Suprapubic skin (tissue), 3 donors: ENCODE measurements around the gene MEIOC.

Source experiments
- POLR2A ChIP-seq, 2 donors: fragments of 450-650 bp; IDR thresholded peaks; one replicate each; pipeline ENCODE4 v1.6.1; 2017; ENCODE audit warnings: antibody characterized with exemption in 2 of 2, mild to moderate bottlenecking in 2 of 2, moderate library complexity in 2 of 2
- TF ChIP-seq, protein P1 (sequence below), 2 donors: fragments of 200-600 bp in 1 of 2; fragments of 450-650 bp in 1 of 2; sonication (generic) in 1 of 2; IDR thresholded peaks; one replicate each; pipeline ENCODE4 v1.5.1; 2016 to 2019; ENCODE audit warnings: antibody characterized with exemption in 2 of 2, mild to moderate bottlenecking in 1 of 2, moderate library complexity in 1 of 2

DNA sequence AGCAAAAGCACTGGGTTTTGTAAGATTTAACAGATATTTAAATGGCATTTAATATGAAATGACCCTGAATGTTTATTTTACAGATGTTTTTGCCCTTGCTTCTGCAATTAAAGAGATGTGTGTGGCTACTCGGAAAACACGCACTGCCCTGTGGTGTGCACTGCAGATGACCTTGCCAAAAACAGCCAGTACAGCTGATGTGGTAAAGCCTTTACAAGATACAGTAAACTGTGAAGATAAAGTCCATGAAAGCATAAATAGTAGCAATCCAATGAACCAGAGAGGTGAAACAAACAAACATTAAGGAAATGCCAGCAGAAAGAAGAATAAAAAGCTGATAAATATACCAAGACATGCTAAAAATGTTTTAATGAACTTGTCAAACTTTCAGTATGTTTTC is 17.6 kb downstream of the MEIOC start:
- TF ChIP-seq, protein P1, sequence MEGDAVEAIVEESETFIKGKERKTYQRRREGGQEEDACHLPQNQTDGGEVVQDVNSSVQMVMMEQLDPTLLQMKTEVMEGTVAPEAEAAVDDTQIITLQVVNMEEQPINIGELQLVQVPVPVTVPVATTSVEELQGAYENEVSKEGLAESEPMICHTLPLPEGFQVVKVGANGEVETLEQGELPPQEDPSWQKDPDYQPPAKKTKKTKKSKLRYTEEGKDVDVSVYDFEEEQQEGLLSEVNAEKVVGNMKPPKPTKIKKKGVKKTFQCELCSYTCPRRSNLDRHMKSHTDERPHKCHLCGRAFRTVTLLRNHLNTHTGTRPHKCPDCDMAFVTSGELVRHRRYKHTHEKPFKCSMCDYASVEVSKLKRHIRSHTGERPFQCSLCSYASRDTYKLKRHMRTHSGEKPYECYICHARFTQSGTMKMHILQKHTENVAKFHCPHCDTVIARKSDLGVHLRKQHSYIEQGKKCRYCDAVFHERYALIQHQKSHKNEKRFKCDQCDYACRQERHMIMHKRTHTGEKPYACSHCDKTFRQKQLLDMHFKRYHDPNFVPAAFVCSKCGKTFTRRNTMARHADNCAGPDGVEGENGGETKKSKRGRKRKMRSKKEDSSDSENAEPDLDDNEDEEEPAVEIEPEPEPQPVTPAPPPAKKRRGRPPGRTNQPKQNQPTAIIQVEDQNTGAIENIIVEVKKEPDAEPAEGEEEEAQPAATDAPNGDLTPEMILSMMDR (IDR thresholded peaks at IDR 0.05), result no peak
- TF ChIP-seq POLR2A (IDR thresholded peaks at IDR 0.05), result no peak
